ENCODE measurements around the gene SEPTIN1.
A peak's percentile ranks its signal among the peaks of the same experiment; 100 is the strongest.

SEPTIN1 gene

DNA sequence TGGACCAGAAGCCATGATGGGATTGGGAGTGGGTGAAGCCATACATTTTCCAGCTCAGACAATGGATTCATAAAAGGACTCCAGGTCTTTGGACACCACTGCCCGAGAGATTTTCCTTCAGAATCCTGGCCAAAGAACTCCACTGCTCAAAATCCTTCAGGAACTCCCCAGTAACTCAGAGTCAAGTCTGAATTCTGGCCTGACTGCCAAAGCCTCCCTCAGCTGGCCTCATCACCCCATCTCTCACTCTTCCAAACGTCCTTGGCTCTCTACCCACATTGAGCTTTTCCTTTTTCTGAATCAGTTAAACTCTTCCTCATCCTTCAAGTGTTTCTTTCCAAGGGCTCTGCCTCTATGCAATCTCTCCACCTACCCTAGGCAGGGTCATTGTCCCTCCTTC lies 1.2 kb upstream of the SEPTIN1 start:
- H3K4me3 ChIP-seq (ENCODE audit: low read depth, low read length): no peak overlapping the region
- no peaks in the 10 kb centered on the region for H3K4me1 ChIP-seq (ENCODE audit: control insufficient read depth, insufficient read depth, low read length)
- H3K36me3 ChIP-seq (ENCODE audit: control insufficient read depth in 2 of 2, insufficient read depth in 1 of 2, low read length in 2 of 2): peaks cover 0 to 8% of the 10 kb centered on the region in 2 experiments; a peak in 1 of 3 replicates
- CTCF ChIA-PET: interaction anchor here (0.6 to 1.3 kb wide), 2 partner anchors 15 to 148 kb away, joined by 3 read pairs; no protein-coding TSS in a partner anchor
- TF ChIP-seq ZNF174 (tag by site-specific recombination; IDR thresholded peaks at IDR 0.05): no peak
- TF ChIP-seq ZNF585B (tag by site-specific recombination; IDR thresholded peaks at IDR 0.05): no peak
- no peak for TF ChIP-seq ZNF404 (tag by site-specific recombination; IDR thresholded peaks at IDR 0.05)
- TF ChIP-seq, protein P1, sequence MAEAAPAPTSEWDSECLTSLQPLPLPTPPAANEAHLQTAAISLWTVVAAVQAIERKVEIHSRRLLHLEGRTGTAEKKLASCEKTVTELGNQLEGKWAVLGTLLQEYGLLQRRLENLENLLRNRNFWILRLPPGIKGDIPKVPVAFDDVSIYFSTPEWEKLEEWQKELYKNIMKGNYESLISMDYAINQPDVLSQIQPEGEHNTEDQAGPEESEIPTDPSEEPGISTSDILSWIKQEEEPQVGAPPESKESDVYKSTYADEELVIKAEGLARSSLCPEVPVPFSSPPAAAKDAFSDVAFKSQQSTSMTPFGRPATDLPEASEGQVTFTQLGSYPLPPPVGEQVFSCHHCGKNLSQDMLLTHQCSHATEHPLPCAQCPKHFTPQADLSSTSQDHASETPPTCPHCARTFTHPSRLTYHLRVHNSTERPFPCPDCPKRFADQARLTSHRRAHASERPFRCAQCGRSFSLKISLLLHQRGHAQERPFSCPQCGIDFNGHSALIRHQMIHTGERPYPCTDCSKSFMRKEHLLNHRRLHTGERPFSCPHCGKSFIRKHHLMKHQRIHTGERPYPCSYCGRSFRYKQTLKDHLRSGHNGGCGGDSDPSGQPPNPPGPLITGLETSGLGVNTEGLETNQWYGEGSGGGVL (tag by site-specific recombination; IDR thresholded peaks at IDR 0.05): no peak
- TF ChIP-seq GFI1B (tag by site-specific recombination; IDR thresholded peaks at IDR 0.05): no peak
- no peak for TF ChIP-seq ZNF792 (tag by site-specific recombination; IDR thresholded peaks at IDR 0.05)
- no peak for TF ChIP-seq HOXA7 (CRISPR knock-in tag; IDR thresholded peaks at IDR 0.05; ENCODE audit: borderline replicate concordance)
- TF ChIP-seq, protein P2, sequence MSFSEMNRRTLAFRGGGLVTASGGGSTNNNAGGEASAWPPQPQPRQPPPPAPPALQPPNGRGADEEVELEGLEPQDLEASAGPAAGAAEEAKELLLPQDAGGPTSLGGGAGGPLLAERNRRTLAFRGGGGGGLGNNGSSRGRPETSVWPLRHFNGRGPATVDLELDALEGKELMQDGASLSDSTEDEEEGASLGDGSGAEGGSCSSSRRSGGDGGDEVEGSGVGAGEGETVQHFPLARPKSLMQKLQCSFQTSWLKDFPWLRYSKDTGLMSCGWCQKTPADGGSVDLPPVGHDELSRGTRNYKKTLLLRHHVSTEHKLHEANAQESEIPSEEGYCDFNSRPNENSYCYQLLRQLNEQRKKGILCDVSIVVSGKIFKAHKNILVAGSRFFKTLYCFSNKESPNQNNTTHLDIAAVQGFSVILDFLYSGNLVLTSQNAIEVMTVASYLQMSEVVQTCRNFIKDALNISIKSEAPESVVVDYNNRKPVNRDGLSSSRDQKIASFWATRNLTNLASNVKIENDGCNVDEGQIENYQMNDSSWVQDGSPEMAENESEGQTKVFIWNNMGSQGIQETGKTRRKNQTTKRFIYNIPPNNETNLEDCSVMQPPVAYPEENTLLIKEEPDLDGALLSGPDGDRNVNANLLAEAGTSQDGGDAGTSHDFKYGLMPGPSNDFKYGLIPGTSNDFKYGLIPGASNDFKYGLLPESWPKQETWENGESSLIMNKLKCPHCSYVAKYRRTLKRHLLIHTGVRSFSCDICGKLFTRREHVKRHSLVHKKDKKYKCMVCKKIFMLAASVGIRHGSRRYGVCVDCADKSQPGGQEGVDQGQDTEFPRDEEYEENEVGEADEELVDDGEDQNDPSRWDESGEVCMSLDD (tag by site-specific recombination; IDR thresholded peaks at IDR 0.05): no peak
- TF ChIP-seq ZNF155 (tag by site-specific recombination; IDR thresholded peaks at IDR 0.05): no peak
- TF ChIP-seq ZNF202 (tag by site-specific recombination; IDR thresholded peaks at IDR 0.05; ENCODE audit: borderline replicate concordance): no peak
- H3K9me3 ChIP-seq (ENCODE audit: control insufficient read depth, insufficient read depth, low read depth, low read length): no peaks in the 10 kb centered on the region
- POLR2A ChIA-PET: interaction anchor here (0.7 to 5.0 kb wide), 5 partner anchors 12 to 49 kb away, joined by 3 to 30 read pairs (median 8); partner anchors contain the start of genes TBC1D10B, ZNF48 and ZNF771
- H3K27ac ChIP-seq (ENCODE audit: extremely low read depth, low read depth, low read length): no peak overlapping the region

DNA sequence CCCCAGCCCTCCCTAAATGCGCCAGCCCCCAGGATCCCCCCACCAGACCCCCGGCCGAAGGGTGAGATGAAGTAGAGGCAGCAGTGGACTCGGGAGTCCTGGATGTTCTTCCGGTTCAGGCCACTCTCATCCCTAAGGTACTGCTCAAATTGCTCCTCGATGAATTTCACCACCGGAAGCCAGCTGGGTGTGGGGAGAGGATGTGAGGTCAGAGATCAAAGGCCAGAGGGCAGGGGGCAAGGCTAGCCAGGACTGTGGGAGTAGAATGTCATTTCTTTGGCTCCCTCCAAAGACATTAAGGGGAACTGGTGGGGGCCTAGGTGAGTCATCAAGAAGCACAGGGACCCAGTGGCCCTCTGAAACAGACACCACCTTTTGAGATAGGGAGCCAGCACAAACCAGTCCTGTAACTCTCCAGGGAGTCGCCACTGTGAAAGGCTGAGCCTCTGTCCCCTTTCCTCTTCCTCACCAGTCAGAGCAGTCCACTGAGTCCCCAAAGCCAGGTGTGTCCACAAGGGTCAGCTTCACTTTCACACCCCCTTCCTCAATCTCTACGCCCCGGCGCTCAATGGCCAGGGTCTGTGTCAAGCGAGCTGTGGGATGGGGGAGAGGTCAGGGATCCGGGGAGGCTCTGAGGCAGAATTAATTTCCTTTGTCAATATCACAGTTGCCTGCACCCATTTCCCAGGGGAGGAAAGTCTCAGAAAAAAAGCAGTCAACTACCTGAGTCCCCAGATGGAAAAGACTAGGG lies 895 bp downstream of the SEPTIN1 start:
- H3K36me3 ChIP-seq (ENCODE audit: control insufficient read depth in 2 of 2, insufficient read depth in 1 of 2, low read length in 2 of 2): peaks cover 0 to 8% of the 10 kb centered on the region in 2 experiments; a peak in 1 of 3 replicates
- ChIA-PET POLR2A (interaction anchor here (0.7 to 5.0 kb wide), 3 partner anchors 11 to 21 kb away, joined by 5 to 30 read pairs (median 12); partner anchors contain the start of genes TBC1D10B and ZNF48), CTCF (interaction anchor here (1.8 kb wide), 1 partner anchor 11 kb away, joined by 5 read pairs; the partner anchor contains the start of gene TBC1D10B)
- H3K9me3 ChIP-seq (ENCODE audit: control insufficient read depth, insufficient read depth, low read depth, low read length): no peaks in the 10 kb centered on the region
- H3K27ac ChIP-seq (ENCODE audit: extremely low read depth, low read depth, low read length): 0 out of 2 replicates have a peak overlapping the region, but pooled peaks have one; percentile 7
- no peaks in the 10 kb centered on the region for H3K4me1 ChIP-seq (ENCODE audit: control insufficient read depth, insufficient read depth, low read length)
- no peak overlapping the region for H3K4me3 ChIP-seq (ENCODE audit: low read depth, low read length)
- TF ChIP-seq, protein P3, sequence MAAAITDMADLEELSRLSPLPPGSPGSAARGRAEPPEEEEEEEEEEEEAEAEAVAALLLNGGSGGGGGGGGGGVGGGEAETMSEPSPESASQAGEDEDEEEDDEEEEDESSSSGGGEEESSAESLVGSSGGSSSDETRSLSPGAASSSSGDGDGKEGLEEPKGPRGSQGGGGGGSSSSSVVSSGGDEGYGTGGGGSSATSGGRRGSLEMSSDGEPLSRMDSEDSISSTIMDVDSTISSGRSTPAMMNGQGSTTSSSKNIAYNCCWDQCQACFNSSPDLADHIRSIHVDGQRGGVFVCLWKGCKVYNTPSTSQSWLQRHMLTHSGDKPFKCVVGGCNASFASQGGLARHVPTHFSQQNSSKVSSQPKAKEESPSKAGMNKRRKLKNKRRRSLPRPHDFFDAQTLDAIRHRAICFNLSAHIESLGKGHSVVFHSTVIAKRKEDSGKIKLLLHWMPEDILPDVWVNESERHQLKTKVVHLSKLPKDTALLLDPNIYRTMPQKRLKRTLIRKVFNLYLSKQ (tag by site-specific recombination; IDR thresholded peaks at IDR 0.05; ENCODE audit: borderline replicate concordance): no peak
- peak; percentile 55; the same call in 1 of the 2 replicates for TF ChIP-seq GLIS1 (tag by site-specific recombination; IDR thresholded peaks at IDR 0.05)
- TF ChIP-seq ZNF629 (tag by site-specific recombination; IDR thresholded peaks at IDR 0.05): peak; percentile 50; the same call in 1 of the 2 replicates
- peak; percentile 38; the same call in 1 of the 2 replicates for TF ChIP-seq ZBTB48 (tag by site-specific recombination; IDR thresholded peaks at IDR 0.05)
- TF ChIP-seq ZNF341 (tag by site-specific recombination; IDR thresholded peaks at IDR 0.05; ENCODE audit: low read depth): no peak
- TF ChIP-seq, protein P4, sequence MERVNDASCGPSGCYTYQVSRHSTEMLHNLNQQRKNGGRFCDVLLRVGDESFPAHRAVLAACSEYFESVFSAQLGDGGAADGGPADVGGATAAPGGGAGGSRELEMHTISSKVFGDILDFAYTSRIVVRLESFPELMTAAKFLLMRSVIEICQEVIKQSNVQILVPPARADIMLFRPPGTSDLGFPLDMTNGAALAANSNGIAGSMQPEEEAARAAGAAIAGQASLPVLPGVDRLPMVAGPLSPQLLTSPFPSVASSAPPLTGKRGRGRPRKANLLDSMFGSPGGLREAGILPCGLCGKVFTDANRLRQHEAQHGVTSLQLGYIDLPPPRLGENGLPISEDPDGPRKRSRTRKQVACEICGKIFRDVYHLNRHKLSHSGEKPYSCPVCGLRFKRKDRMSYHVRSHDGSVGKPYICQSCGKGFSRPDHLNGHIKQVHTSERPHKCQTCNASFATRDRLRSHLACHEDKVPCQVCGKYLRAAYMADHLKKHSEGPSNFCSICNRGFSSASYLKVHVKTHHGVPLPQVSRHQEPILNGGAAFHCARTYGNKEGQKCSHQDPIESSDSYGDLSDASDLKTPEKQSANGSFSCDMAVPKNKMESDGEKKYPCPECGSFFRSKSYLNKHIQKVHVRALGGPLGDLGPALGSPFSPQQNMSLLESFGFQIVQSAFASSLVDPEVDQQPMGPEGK (tag by site-specific recombination; IDR thresholded peaks at IDR 0.05): peak; percentile 85
- TF ChIP-seq, protein P5, sequence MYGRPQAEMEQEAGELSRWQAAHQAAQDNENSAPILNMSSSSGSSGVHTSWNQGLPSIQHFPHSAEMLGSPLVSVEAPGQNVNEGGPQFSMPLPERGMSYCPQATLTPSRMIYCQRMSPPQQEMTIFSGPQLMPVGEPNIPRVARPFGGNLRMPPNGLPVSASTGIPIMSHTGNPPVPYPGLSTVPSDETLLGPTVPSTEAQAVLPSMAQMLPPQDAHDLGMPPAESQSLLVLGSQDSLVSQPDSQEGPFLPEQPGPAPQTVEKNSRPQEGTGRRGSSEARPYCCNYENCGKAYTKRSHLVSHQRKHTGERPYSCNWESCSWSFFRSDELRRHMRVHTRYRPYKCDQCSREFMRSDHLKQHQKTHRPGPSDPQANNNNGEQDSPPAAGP (tag by site-specific recombination; IDR thresholded peaks at IDR 0.05): no peak
- no peak for TF ChIP-seq ZNF16 (tag by site-specific recombination; IDR thresholded peaks at IDR 0.05; ENCODE audit: low read depth)
- TF ChIP-seq ZNF561 (tag by site-specific recombination; IDR thresholded peaks at IDR 0.05; ENCODE audit: borderline replicate concordance): 0 out of 2 replicates have a peak, but pooled peaks have one; percentile 18
- no peak for TF ChIP-seq ZNF248 (tag by site-specific recombination; IDR thresholded peaks at IDR 0.05)
- TF ChIP-seq ZNF121 (tag by site-specific recombination; IDR thresholded peaks at IDR 0.05): no peak
- TF ChIP-seq, protein P6, sequence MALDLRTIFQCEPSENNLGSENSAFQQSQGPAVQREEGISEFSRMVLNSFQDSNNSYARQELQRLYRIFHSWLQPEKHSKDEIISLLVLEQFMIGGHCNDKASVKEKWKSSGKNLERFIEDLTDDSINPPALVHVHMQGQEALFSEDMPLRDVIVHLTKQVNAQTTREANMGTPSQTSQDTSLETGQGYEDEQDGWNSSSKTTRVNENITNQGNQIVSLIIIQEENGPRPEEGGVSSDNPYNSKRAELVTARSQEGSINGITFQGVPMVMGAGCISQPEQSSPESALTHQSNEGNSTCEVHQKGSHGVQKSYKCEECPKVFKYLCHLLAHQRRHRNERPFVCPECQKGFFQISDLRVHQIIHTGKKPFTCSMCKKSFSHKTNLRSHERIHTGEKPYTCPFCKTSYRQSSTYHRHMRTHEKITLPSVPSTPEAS (tag by site-specific recombination; IDR thresholded peaks at IDR 0.05): no peak

All from HEK293 (cell line).